Effector memory CD8-positive, alpha-beta T cell (primary cell): ENCODE results near the gene FBXL20.
"Not testable (repeated sequence)": the region's sequence is repeated elsewhere in the genome, so short reads cannot be mapped to it uniquely, and the experiment has no call there.

Source experiments
- ATAC-seq: fragments of 150-1000 bp; cut with Tn5 transposase; replicated peaks from 2 replicates; pipeline ENCODE4 v1.10.0; 2021; ENCODE audit warnings: mild to moderate bottlenecking, moderate library complexity
- DNase-seq, 3 experiments: peaks; one replicate each; pipeline ENCODE4 v3.0.0; 2021
- H3K27ac Mint-ChIP-seq, 2 donors: one replicate each; pipeline ENCODE4 v1.8.0; 2022; ENCODE audit warnings: mild to moderate bottlenecking in 2 of 2, mixed read lengths in 2 of 2, moderate library complexity in 2 of 2
- H3K27me3 Mint-ChIP-seq, 2 donors: one replicate each; pipeline ENCODE4 v1.8.0; 2022; ENCODE audit warnings: mixed read lengths in 2 of 2
- H3K36me3 Mint-ChIP-seq: one replicate; pipeline ENCODE4 v1.8.0; 2022; ENCODE audit warnings: mild to moderate bottlenecking, moderate library complexity, mixed read lengths; ENCODE audit not compliant: insufficient read depth
- H3K4me1 Mint-ChIP-seq, 2 donors: one replicate each; pipeline ENCODE4 v1.8.0; 2022; ENCODE audit warnings: low read depth in 2 of 2, mixed read lengths in 2 of 2
- H3K4me3 Mint-ChIP-seq, 2 donors: one replicate each; pipeline ENCODE4 v1.8.0; 2022; ENCODE audit warnings: mild to moderate bottlenecking in 2 of 2, mixed read lengths in 2 of 2, moderate library complexity in 2 of 2
- H3K9me3 Mint-ChIP-seq, 2 donors: one replicate each; pipeline ENCODE4 v1.8.0; 2022; ENCODE audit warnings: mixed read lengths in 2 of 2

Gene FBXL20

GRCh38 chr17:39250076-39250475, 151.3 kb downstream of the FBXL20 start:
- not testable (repeated sequence) for H3K4me1 Mint-ChIP-seq, H3K9me3 Mint-ChIP-seq, H3K27me3 Mint-ChIP-seq, DNase-seq, H3K27ac Mint-ChIP-seq, H3K4me3 Mint-ChIP-seq, ATAC-seq
- peaks cover 14% of the 10 kb centered on the region for H3K36me3 Mint-ChIP-seq

- peaks cover 5 to 8% of the 10 kb centered on the region in 2 donors for H3K4me1 Mint-ChIP-seq
- no peak overlapping the region for H3K27ac Mint-ChIP-seq
- no peaks in the 10 kb centered on the region for H3K27me3 Mint-ChIP-seq
- no peaks in the 10 kb centered on the region for H3K9me3 Mint-ChIP-seq
- no peak overlapping the region for H3K4me3 Mint-ChIP-seq
- ATAC-seq (no peak), DNase-seq (no peak)
- no peaks in the 10 kb centered on the region for H3K36me3 Mint-ChIP-seq
Observed at GRCh38 chr17:39246274-39246673, 155.2 kb downstream of the FBXL20 start.

GRCh38 chr17:39244600-39245570, 156.5 kb downstream of the FBXL20 start:
- Mint-ChIP-seq H3K27ac (no peak overlapping the region), H3K27me3 (no peaks in the 10 kb centered on the region), H3K9me3 (no peaks in the 10 kb centered on the region), H3K4me1 (peaks cover 7 to 9% of the 10 kb centered on the region in 2 donors), H3K36me3 (no peaks in the 10 kb centered on the region), H3K4me3 (peak overlapping the region in 1 of 2 donors; percentile 47)
- ATAC-seq, result peak; percentile 93
- peak; percentile 84 to 91 (median 87) for DNase-seq

GRCh38 chr17:39244016-39244599, 157.3 kb downstream of the FBXL20 start:
- Mint-ChIP-seq H3K27ac (no peak overlapping the region), H3K9me3 (no peaks in the 10 kb centered on the region), H3K4me1 (peaks cover 12 to 16% of the 10 kb centered on the region in 2 donors), H3K4me3 (peak overlapping the region in 1 of 2 donors; percentile 47), H3K27me3 (no peaks in the 10 kb centered on the region), H3K36me3 (no peaks in the 10 kb centered on the region)
- no peak for DNase-seq
- ATAC-seq, result no peak

GRCh38 chr17:39243155-39243554, 158.3 kb downstream of the FBXL20 start:
- no peaks in the 10 kb centered on the region for H3K27me3 Mint-ChIP-seq
- no peaks in the 10 kb centered on the region for H3K9me3 Mint-ChIP-seq
- H3K4me3 Mint-ChIP-seq, result peak overlapping the region in 1 of 2 donors; percentile 13
- DNase-seq, result no peak
- no peak for ATAC-seq
- peaks cover 20 to 25% of the 10 kb centered on the region in 2 donors for H3K4me1 Mint-ChIP-seq
- H3K27ac Mint-ChIP-seq, result peak overlapping the region in 1 of 2 donors; percentile 22
- peaks cover 3% of the 10 kb centered on the region for H3K36me3 Mint-ChIP-seq

GRCh38 chr17:39240631-39241030, 160.8 kb downstream of the FBXL20 start:
- H3K36me3 Mint-ChIP-seq, result peaks cover 3% of the 10 kb centered on the region
- ATAC-seq (no peak), DNase-seq (no peak)
- no peaks in the 10 kb centered on the region for H3K9me3 Mint-ChIP-seq
- no peak overlapping the region for H3K27ac Mint-ChIP-seq
- H3K27me3 Mint-ChIP-seq, result no peaks in the 10 kb centered on the region
- H3K4me3 Mint-ChIP-seq, result no peak overlapping the region
- peaks cover 27 to 34% of the 10 kb centered on the region in 2 donors for H3K4me1 Mint-ChIP-seq

GRCh38 chr17:39239640-39240314, 161.6 kb downstream of the FBXL20 start:
- peak overlapping the region; percentile 95 for H3K27ac Mint-ChIP-seq
- H3K4me3 Mint-ChIP-seq, result peak overlapping the region; percentile 28 to 87
- peaks cover 3% of the 10 kb centered on the region for H3K36me3 Mint-ChIP-seq
- peaks cover 27 to 37% of the 10 kb centered on the region in 2 donors for H3K4me1 Mint-ChIP-seq
- peak; percentile 67 to 70 (median 67) for DNase-seq
- no peaks in the 10 kb centered on the region for H3K27me3 Mint-ChIP-seq
- peak; percentile 36 for ATAC-seq
- H3K9me3 Mint-ChIP-seq, result no peaks in the 10 kb centered on the region

- Mint-ChIP-seq H3K9me3 (no peaks in the 10 kb centered on the region), H3K27ac (peak overlapping the region; percentile 95), H3K4me3 (peak overlapping the region; percentile 76 to 87), H3K27me3 (no peaks in the 10 kb centered on the region), H3K36me3 (peaks cover 3% of the 10 kb centered on the region), H3K4me1 (peaks cover 24 to 30% of the 10 kb centered on the region in 2 donors)
- ATAC-seq (peak; percentile 91), DNase-seq (peak; percentile 75 to 83 (median 81))
Observed at GRCh38 chr17:39238311-39238972, 163.0 kb downstream of the FBXL20 start.

GRCh38 chr17:39237586-39237985, 163.8 kb downstream of the FBXL20 start:
- H3K4me1 Mint-ChIP-seq, result peaks cover 24 to 30% of the 10 kb centered on the region in 2 donors
- H3K27me3 Mint-ChIP-seq, result no peaks in the 10 kb centered on the region
- peaks cover 3% of the 10 kb centered on the region for H3K36me3 Mint-ChIP-seq
- DNase-seq, result no peak
- no peak overlapping the region for H3K4me3 Mint-ChIP-seq
- ATAC-seq, result no peak
- peak overlapping the region; percentile 95 for H3K27ac Mint-ChIP-seq
- no peaks in the 10 kb centered on the region for H3K9me3 Mint-ChIP-seq

- Mint-ChIP-seq H3K4me3 (no peak overlapping the region), H3K36me3 (peaks cover 3% of the 10 kb centered on the region), H3K27me3 (peaks cover 4 to 6% of the 10 kb centered on the region in 2 donors), H3K27ac (peak overlapping the region; percentile 95), H3K4me1 (peaks cover 28 to 35% of the 10 kb centered on the region in 2 donors), H3K9me3 (no peaks in the 10 kb centered on the region)
- ATAC-seq (no peak), DNase-seq (no peak)
Observed at GRCh38 chr17:39236981-39237441, 164.4 kb downstream of the FBXL20 start.

- Mint-ChIP-seq H3K4me3 (no peak overlapping the region), H3K27ac (peak overlapping the region; percentile 65 to 80), H3K9me3 (no peaks in the 10 kb centered on the region), H3K4me1 (peaks cover 33 to 40% of the 10 kb centered on the region in 2 donors), H3K36me3 (peaks cover 3% of the 10 kb centered on the region), H3K27me3 (peaks cover 9 to 11% of the 10 kb centered on the region in 2 donors)
- no peak for DNase-seq
- no peak for ATAC-seq
Observed at GRCh38 chr17:39236450-39236927, 164.9 kb downstream of the FBXL20 start.

GRCh38 chr17:39235555-39236449, 165.6 kb downstream of the FBXL20 start:
- peaks cover 10 to 18% of the 10 kb centered on the region in 2 donors for H3K27me3 Mint-ChIP-seq
- H3K4me1 Mint-ChIP-seq, result peaks cover 35 to 43% of the 10 kb centered on the region in 2 donors
- peak overlapping the region; percentile 65 to 80 for H3K27ac Mint-ChIP-seq
- H3K4me3 Mint-ChIP-seq, result no peak overlapping the region
- H3K9me3 Mint-ChIP-seq, result no peaks in the 10 kb centered on the region
- H3K36me3 Mint-ChIP-seq, result peaks cover 3% of the 10 kb centered on the region
- ATAC-seq (peak; percentile 26), DNase-seq (peak; percentile 46 to 54 (median 47))
